HL-60 (cell line): ENCODE measurements around the gene SRCIN1.

Experiments
- CTCF ChIP-seq: IDR thresholded peaks from one replicate; pipeline ENCODE4 v1.5.1; 2011; ENCODE audit warnings: low read length, control low read depth, inconsistent platforms; ENCODE audit not compliant: insufficient read depth
- GABPA ChIP-seq: IDR thresholded peaks from 2 replicates; pipeline ENCODE4 v1.6.1; 2012; ENCODE audit warnings: low read depth
- POLR2AphosphoS5 ChIP-seq: IDR thresholded peaks from 2 replicates; pipeline ENCODE4 v1.6.1; 2012; ENCODE audit warnings: low read depth
- REST ChIP-seq: IDR thresholded peaks from 2 replicates; pipeline ENCODE4 v1.6.1; 2012; ENCODE audit warnings: low read depth; ENCODE audit not compliant: insufficient replicate concordance
- SPI1 ChIP-seq: IDR thresholded peaks from 2 replicates; pipeline ENCODE4 v1.6.1; 2012; ENCODE audit warnings: low read depth, mild to moderate bottlenecking, borderline replicate concordance

GRCh38 chr17:38534498-38534885 lies 71.3 kb downstream of the SRCIN1 start:
- TF ChIP-seq CTCF (no peak), POLR2AphosphoS5 (no peak), REST (no peak), GABPA (no peak), SPI1 (no peak)
